Left cardiac atrium (tissue), 4 donors: Measurements from ENCODE around the gene EPS8L2. TPM values are rescaled to one million over a fixed set of nuclear protein-coding genes. Genes with fewer than 3 reads are reported as not detected.
A peak's percentile ranks its signal among the peaks of the same experiment; 100 is the strongest.

ENCODE experiments used
- ATAC-seq, 2 donors: fragments of 200-7000 bp; cut with Tn5 transposase; one replicate each; pipeline ENCODE4 v1.9.1; 2020; ENCODE audit warnings: mild to moderate bottlenecking in 2 of 2, moderate library complexity in 2 of 2
- DNase-seq: peaks from one replicate; pipeline ENCODE4 v3.0.0-alpha.2; 2020
- intact Hi-C, 2 donors: fragments of 100-400 bp; cut with DNase I; formaldehyde crosslinking; loops; one replicate each; pipeline versions ENCODE4 v1.14.1 to v1.15.1; 2022 to 2023
- total RNA-seq, 2 donors: library from RNA; stranded (reverse); fragmentation: NEBNext Ultra II Directional; extraction: Animal tissue kit (Norgen Biotek cat#: 25700); gene quantifications; one replicate each; pipeline ENCODE4 v1.2.1, GENCODE V29; 2021
- donor health status: DM: no; HTN: yes; CAD: no.
- donor health status: DM: no; HTN: yes; CAD: no; lungs with severe emphysema.
- donor health status: DM: yes; HTN: yes; CAD: no.
- donor health status: Dilated cardiomyopathy.

Gene EPS8L2
- total RNA-seq, 2 donors from 2014 or later = 6.5 to 8.0 TPM

DNA sequence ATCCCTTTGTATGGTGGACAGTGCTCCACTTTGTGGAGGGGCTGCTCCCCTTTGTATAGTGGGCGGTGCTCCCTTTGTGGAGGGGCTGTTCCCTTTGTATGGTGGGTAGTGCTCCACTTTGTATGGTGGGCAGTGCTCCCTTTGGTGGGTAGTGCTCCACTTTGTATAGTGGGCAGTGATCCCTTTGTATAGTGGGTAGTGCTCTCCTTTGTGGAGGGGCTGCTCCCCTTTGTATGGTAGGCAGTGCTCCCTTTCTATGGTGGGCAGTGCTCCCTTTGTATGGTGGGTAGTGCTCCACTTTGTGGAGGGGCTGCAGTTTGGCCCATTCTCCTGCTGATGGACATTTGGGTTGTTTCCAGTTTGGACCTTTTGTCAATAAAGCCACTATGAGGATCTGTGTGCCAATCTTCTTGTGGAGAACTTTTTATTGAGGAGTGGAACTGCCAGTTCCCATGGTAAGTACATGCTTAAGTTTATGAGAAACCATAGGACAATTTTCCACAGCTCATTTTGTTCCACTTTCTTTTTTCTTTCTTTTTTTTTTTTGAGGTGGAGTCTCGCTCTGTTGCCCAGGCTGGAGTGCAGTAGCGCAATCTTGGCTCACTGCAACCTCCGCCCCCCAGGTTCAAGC, 36.7 kb downstream of the EPS8L2 start:
- intact Hi-C loops = no loop called here
- ATAC-seq (no peak), DNase-seq (no peak)

DNA sequence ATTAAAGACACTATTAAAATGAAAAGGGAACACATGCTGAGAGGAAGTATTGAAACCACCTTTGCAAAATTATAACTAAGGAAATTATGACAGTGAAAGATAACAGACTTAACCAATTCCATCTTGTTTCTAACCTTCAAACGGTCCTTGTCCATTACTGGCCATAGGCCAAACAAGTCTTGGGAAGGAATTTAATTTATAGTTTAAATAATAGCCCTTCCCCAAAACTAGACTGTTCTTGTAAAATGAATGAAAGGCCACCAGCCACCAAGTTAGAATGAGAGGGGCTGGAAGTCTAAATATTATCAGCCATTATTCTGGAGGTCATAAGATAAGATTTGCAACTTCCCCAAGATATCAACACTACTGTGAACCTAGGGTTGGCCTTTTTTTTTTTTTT, 39.4 kb downstream of the EPS8L2 start:
- DNase-seq = no peak
- intact Hi-C loops = no loop called here
- no peak for ATAC-seq

DNA sequence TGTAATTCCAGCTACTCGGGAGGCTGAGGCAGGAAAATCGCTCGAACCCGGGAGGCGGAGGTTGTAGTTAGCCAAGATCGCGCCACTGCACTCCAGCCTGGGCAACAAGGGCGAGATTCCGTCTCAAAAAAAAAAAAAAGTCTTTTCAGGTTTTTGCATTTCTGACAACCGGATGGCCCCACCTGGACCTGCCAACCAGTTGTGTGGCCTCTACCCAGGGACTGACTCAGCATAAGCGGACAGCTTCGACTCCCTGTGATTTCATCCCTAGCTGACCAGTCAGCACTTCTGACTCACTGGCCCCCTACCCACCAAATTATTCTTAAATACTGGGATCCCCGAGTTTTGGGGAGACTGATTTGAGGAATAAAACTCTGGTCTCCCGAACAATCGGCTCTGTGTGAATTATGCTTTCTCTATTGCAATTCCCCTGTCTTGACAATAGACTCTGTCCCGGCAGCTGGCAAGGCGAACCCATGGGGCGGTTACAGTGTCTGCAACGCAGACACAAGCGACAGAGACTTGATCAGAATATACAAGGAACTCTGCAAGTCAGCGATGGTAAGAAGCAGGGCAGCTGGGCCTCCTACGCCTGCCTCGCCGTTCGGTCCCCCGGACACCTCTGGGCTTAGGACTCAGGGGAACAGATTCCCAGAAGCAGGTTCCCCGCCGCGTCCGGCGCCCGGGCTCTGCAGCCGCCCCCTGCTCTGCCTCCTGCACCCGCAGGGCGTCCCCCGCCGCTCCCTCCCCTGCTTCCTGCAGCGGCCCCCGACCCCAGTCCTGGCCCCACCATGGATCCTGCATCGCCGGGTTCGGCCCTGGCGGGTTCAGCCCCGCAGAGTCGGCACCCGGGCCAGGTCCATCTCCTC, 40.5 kb downstream of the EPS8L2 start:
- ATAC-seq (peak; percentile 12 to 48), DNase-seq (no peak)
- intact Hi-C loops = no loop called here

DNA sequence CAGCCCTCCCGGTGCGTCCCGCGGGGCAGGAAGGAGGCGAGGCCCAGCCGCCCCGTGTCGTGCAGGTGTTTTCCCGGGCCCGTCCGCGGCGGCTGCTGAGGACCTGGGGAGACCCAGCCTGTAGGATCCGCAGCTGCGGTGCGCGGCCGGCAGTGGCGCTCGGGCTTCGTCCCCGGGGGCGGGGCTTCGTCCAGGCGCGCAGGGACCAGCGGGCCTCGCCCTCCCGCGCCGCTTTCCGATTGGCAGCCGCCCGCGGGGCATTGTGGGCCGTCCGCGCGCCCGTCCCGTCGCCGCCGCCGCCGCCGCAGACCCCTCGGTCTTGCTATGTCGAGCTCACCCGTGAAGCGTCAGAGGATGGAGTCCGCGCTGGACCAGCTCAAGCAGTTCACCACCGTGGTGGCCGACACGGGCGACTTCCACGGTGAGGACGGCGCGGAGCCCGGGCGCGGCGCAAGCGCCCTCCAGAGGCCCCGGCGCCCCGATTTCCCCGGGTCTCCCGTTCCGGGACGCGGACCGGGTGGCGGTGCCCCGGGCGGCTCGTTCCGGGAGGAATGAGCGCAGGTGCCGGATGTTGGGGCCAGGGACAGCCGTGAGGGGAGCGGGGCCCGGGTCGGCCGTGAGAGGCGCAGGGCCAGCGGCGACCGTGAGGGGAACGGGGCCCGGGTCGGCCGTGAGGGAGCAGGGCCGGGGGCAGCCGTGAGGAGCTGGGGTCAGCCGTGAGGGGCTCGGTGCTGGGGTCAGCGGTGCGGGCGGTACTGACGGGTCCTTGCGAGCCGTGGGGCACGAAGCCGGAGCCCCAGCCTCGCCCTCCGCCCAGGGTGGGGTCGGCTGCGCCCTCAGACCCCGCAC, 41.4 kb downstream of the EPS8L2 start, which contains the start of gene TALDO1:
Gene TALDO1, plus strand, starts transcription at position 307 of the 849 bp plus-strand sequence. Its CDS starts 18 bp downstream, at position 325.
- intact Hi-C loops = no loop called here
- peak; percentile 93 for DNase-seq
- ATAC-seq = peak; percentile 98 to 99

DNA sequence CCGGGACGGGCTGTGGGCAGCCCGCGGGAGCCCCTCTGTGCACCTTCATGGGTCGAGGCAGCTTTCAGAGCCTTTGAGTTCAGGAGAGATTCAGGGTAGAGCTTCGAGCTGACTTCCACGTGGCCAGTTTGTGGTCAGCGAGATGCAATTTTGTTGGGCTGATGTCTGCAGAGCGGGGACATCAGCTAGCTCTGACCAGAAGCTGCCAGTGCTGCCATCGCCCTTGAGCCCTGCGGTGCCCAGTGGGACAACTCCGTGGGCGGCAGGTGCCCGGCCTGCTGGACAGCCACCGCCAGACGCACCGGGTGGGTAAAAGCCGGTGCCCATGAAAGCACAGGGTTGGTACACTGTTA, 42.0 kb downstream of the EPS8L2 start:
- intact Hi-C loops = no loop called here
- DNase-seq (no peak), ATAC-seq (peak; percentile 5 to 34)

DNA sequence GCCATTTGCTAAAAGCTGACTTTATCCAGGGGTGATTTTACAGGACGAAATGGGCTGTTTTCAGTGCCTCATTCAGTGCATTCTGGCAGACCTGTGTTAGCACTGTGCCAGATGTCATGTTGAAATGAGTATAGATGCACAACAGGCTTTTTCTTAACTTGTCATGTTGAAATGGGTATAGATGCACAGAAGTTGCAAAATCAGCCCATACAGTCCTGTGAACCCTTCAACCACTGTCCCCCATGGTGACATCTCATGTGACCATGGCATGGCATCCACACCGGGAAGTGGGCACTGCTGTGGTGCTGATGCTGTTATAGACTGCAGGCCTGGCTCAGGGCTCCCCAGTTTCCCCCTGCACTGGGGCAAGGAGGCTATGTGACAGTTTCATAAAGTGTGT, 43.7 kb downstream of the EPS8L2 start:
- intact Hi-C loops = no loop called here
- no peak for DNase-seq
- no peak for ATAC-seq

DNA sequence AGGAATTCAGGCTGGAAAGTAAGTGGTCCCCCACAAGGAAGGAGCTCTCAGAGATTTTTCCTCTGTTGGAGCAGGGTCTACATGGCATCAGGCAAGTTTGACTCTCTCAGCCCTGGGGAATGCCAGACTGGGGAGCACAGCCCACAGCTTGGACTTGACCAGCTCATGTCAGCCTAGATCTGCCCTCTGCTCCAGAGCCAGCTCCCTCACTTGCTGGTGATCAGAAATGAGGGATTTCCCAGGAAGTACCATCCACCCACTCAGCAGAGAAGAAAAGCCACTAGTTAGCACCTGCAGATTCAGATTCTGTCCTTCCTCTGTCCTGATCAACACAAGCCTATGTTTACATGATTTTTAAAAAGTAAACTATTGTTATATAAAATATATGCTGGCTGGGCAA, 54.2 kb downstream of the EPS8L2 start:
- intact Hi-C loops = no loop called here
- ATAC-seq = no peak
- DNase-seq = no peak

DNA sequence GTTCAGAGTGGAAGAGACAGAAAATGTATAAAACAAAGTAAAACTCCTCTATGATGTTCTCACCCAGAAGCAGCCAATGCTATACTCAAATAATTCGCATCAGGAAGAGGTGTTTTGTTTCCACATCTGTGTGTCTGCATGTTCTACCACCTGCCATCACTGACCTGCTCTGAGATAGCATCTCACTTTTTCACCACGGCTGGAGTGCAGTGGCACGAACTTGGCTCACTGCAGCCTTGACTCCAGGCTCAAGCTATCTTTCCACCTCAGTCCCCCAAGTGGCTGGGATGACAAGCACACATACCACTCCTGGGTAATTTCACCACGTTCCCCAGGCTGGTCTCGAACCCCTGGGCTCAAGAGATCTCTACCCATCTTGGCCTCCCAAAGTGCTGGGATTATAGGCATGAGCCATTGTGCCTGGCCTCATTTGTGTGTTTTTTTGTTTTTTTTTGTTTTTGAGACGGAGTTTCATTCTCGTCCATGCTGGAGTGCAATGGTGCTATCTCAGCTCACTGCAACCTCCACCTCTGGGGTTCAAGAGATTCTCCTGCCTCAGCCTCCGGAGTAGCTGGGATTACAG, 55.6 kb downstream of the EPS8L2 start:
- no peak for ATAC-seq

DNA sequence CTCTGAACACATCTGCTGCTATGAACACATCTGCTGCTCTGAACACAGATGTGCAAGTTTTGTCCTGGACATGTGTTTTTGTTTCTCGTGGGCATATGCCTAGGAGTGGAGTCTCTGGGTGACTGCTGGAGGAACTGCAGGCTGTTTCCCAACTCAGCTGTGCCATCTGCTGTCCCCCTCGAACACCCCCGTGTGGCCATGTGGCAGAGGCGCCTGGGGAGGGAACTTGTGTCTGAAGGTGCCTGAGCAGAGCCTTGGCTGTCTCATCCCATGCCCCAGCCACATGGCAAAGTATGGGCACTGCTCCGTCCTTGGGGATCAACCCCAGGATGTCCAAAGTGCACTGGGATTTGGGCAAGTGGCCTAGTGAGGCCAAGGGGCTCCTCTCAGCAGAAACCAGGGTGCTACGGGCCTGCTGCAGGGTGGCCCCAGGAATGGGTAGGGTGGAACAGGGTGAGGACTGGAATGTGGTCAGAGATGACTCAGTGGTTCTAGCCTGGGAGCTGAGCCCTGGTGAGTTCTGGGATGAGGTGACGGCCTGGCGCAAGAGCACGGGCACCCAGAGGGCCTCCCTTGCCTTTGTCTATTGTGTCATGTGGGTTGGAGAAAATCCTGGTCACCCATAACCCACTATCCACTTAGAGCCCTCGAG, 56.5 kb downstream of the EPS8L2 start:
- peak; percentile 14 to 74 for ATAC-seq
- intact Hi-C loops = no loop called here

More for the DNA sequence above, 55.6 kb downstream of the EPS8L2 start:
- DNase-seq = no peak
- intact Hi-C loops = no loop called here

DNA sequence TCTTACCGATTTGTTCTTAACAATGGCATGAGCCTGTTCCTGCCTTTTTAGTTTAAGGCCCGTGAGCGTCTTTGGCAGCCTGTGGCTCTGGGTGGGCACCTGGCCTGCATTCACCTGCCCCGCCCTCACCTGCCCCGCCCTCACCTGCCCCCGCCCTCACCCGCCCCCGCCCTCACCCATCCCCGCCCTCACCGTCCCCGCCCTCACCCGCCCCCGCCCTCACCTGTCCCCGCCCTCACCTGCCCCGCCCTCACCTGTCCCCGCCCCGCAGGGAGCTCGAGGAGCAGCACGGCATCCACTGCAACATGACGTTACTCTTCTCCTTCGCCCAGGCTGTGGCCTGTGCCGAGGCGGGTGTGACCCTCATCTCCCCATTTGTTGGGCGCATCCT, 57.0 kb downstream of the EPS8L2 start:
- no peak for DNase-seq
- intact Hi-C loops = no loop called here
- no peak for ATAC-seq

More for the DNA sequence above, 56.5 kb downstream of the EPS8L2 start:
- no peak for DNase-seq

DNA sequence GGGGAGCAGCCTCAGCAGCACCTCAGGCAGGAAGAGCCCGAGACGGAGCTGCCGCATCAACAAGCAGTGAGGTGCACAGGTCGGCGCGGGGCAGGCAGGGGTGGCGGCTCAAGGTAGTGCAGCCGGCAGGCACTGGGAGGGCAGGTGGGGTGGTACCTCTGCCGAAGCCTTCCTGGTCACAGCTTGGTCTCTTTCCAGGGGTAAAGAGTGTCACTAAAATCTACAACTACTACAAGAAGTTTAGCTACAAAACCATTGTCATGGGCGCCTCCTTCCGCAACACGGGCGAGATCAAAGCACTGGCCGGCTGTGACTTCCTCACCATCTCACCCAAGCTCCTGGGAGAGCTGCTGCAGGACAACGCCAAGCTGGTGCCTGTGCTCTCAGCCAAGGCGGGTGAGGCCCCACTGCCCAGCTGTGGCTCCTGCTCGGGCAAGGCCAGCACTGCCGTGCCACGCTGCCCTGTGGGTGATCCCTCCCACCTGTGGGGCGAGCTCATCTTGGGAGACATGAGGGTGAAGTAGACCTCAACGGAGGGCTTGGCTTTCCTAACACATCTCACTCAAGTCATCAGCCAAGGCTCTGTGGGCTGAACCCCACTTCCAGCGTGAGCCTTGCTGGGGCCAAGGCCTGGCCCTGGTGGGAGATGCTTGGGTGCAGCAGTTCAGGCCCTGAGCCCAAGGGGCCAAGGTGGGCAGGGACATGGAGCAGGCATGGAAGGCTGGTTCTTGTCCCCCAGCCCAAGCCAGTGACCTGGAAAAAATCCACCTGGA, 57.7 kb downstream of the EPS8L2 start:
- ATAC-seq (peak in 1 of 2 donors; percentile 7), DNase-seq (no peak)
- intact Hi-C loops = no loop called here

DNA sequence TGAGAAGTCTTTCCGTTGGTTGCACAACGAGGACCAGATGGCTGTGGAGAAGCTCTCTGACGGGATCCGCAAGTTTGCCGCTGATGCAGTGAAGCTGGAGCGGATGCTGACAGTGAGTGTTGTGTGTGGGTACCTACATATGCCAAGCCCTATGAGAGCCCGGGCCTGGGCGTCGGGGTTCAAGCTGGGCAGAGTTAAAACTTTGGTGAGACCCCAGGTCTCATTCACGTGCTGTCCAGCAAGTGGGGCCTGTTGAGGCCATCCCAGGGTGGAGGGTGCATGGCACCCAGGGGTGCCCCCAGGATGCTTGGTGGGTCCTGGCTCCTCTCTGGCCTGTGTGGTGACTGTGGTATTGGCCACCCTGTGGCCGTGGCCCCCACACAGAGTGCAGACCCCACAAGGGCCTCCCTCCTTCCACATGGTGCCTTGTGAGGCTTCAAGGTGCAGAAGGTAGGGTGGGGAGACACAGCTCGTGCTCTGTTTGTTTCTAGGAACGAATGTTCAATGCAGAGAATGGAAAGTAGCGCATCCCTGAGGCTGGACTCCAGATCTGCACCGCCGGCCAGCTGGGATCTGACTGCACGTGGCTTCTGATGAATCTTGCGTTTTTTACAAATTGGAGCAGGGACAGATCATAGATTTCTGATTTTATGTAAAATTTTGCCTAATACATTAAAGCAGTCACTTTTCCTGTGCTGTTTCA, 58.4 kb downstream of the EPS8L2 start:
- ATAC-seq (peak in 1 of 2 donors; percentile 6), DNase-seq (no peak)
- intact Hi-C loops = no loop called here

DNA sequence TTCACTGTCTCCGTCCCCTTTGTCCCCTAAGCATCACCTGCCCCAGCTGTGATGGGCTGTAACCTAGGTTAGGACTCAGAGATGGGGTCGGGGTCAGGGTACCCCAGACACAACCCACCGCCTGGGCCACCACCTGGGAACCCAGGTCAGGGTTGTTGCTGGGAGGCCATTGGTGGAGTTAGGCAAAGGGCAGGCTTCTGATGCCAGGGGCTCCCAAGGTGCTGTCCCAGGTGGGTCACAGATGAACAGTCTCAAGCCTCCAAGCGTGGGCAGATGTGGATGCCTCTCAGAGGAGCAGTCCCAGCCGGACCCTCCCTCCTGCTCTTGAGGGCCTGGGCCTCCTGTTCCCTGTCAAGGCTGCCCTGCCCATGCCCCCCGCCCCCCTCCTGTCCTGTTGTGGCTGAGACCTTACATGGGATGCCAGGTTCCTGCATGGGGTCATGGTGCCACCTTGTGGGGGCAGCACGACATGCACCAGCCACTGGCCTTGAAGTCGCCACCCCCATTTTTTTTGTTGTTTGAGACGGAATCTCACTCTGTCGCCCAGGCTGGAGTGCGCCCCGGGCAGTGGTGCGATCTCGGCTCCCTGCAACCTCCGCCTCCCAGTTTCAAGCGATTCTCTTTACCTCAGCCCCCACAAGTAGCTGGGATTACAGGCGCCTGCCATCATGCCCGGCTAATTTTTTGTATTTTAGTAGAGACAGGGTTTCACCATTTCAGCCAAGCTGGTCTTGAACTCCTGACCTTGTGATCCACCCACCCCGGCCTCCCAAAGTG, 59.2 kb downstream of the EPS8L2 start:
- ATAC-seq (peak; percentile 36 to 48), DNase-seq (peak; percentile 60)
- intact Hi-C loops = no loop called here

DNA sequence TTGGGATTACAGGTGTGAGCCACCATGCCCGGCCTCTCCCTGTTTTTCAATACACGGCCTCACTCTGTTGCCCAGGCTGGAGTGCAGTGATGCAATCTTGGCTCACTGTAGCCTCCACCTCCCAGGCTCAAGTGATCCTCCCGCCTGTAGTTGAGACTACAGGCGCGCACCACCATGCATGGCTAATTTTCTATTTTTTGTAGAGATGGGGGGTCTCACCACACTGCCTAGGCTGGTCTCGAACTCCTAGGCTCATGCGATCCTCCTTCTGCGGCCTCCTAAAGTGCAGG, 59.7 kb downstream of the EPS8L2 start:
- DNase-seq (no peak), ATAC-seq (no peak)
- intact Hi-C loops = no loop called here

DNA sequence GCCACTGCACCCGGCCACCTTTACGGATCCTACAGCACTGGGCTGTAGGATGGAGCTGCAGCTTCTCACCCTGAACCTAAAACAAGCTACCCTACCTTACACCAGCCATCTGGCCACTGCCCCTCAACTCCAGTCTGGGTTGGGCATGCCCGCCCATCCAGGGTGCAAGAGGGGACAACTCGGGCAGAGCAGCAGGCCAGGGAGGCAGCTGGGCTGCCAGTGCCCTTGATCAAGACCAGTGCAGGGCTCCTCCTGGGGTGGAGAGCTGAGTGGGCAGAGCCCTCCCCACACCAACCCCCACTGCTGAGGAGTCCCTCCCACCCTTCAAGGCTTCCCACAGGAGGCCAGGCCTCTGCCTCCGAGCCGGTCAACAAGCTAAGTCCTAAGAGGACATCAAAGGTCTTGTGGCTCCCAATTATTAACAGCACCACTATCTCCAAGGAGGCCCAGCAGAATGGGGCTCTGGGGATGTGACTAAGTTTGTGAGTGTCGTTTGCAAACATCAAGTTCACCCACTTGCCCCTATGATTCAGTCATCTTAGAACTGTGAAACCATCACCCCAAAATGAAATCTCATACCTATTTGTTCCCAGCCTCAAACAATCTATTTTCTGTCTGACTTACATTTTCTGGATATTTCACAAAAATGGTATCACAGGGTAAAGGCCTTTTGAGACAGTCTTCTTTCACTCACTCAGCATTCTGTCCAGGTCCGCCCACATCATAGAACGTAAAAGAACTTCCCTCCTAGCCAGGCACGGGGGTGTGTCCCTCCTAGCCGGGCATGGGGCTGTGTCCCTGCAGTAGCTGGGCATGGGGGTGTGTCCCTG, 60.3 kb downstream of the EPS8L2 start:
- DNase-seq (no peak), ATAC-seq (no peak)
- intact Hi-C loops = no loop called here

DNA sequence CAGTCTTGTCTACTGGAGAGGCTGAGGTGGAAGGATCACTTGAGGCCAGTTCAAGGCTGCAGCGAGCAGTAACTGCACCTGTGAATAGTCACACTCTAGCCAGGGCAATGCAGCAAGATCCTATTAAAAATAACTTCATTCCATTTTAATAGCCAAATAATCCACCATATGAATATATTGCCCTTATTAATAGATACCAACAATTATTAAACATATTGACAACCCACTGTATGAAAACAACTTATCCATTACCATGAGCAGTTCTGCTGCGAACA, 60.8 kb downstream of the EPS8L2 start:
- DNase-seq (no peak), ATAC-seq (no peak)
- intact Hi-C loops = no loop called here
